Left lung (tissue), 10 donors: ENCODE results near the gene FKRP. TPM values are rescaled to one million over a fixed set of nuclear protein-coding genes. Genes with fewer than 3 reads are reported as not detected.

Experiments
- ATAC-seq: fragments of 200-7000 bp; cut with Tn5 transposase; one replicate; pipeline ENCODE4 v1.9.1; 2020; ENCODE audit warnings: moderate library complexity
- DNase-seq, 4 donors: peaks; one replicate each; pipeline ENCODE4 v3.0.0-alpha.2; 2013 to 2020
- H3K27ac ChIP-seq, 2 donors: fragments of 200-600 bp; sonication (generic) in 1 of 2; one replicate each; pipeline versions ENCODE4 v1.5.0 to v1.8.0; 2020 to 2021
- H3K27me3 ChIP-seq, 2 donors: fragments of 200-600 bp; sonication (generic) in 1 of 2; one replicate each; pipeline versions ENCODE4 v1.5.0 to v1.8.0; 2020 to 2021
- H3K36me3 ChIP-seq, 2 donors: fragments of 200-600 bp; sonication (generic) in 1 of 2; one replicate each; pipeline versions ENCODE4 v1.5.0 to v1.8.0; 2020 to 2021
- H3K4me1 ChIP-seq, 2 donors: fragments of 200-600 bp; one replicate each; pipeline ENCODE4 v1.8.0; 2021
- H3K4me3 ChIP-seq, 2 donors: fragments of 200-600 bp; sonication (generic) in 1 of 2; one replicate each; pipeline versions ENCODE4 v1.5.0 to v1.8.0; 2020 to 2021; ENCODE audit warnings: mild to moderate bottlenecking in 1 of 2
- H3K9me3 ChIP-seq, 2 donors: fragments of 200-600 bp; sonication (generic) in 1 of 2; one replicate each; pipeline versions ENCODE4 v1.5.0 to v1.8.0; 2020 to 2021
- CTCF ChIP-seq, 2 donors: fragments of 200-600 bp; sonication (generic) in 1 of 2; IDR thresholded peaks; one replicate each; pipeline versions ENCODE4 v1.5.0 to v1.8.0; 2021; ENCODE audit warnings: antibody characterized with exemption in 2 of 2
- intact Hi-C, 2 donors: fragments of 100-400 bp; cut with DNase I; formaldehyde crosslinking; loops; one replicate each; pipeline versions ENCODE4 v1.11.2 to v1.14.2; 2022
- polyA plus RNA-seq, 6 donors: library from polyadenylated mRNA; unstranded; fragments of 120-200 nt; gene quantifications; one replicate each; pipeline ENCODE4 v1.2.1, GENCODE V29; 2013; ENCODE audit not compliant: insufficient read length in 6 of 6
- total RNA-seq, 2 donors: library from RNA; stranded (reverse); fragmentation: NEBNext Ultra II Directional; extraction: Animal tissue kit (Norgen Biotek cat#: 25700); gene quantifications; one replicate each; pipeline ENCODE4 v1.2.1, GENCODE V29; 2021
- donor health status: DM: no; HTN: yes; CAD: no.
- donor health status: DM: no; HTN: no; CAD: no.

FKRP gene
- total and polyA plus RNA-seq, 8 donors = 18.8 to 29.6 (median 23.2) TPM

GRCh38 chr19:46720503-46721239 lies 25.2 kb upstream of the FKRP start:
- ATAC-seq (no peak), DNase-seq (peak in 1 of 4 donors; percentile 61)
- H3K4me1 ChIP-seq = peaks cover 10 to 47% of the 10 kb centered on the region in 2 donors
- no peak overlapping the region for H3K4me3 ChIP-seq
- H3K27ac ChIP-seq = no peak overlapping the region
- no peak for TF ChIP-seq CTCF (IDR thresholded peaks at IDR 0.05)
- no peaks in the 10 kb centered on the region for H3K27me3 ChIP-seq
- intact Hi-C loops = no loop called here
- no peaks in the 10 kb centered on the region for H3K9me3 ChIP-seq
- peaks cover 0 to 67% of the 10 kb centered on the region in 2 donors for H3K36me3 ChIP-seq

GRCh38 chr19:46721269-46722003 lies 24.4 kb upstream of the FKRP start:
- TF ChIP-seq CTCF (IDR thresholded peaks at IDR 0.05) = no peak
- no peak overlapping the region for H3K27ac ChIP-seq
- peaks cover 0 to 75% of the 10 kb centered on the region in 2 donors for H3K36me3 ChIP-seq
- H3K4me1 ChIP-seq = peaks cover 10 to 41% of the 10 kb centered on the region in 2 donors
- peak in 1 of 4 donors; percentile 59 for DNase-seq
- H3K9me3 ChIP-seq = no peaks in the 10 kb centered on the region
- intact Hi-C loops = no loop called here
- no peak for ATAC-seq
- H3K4me3 ChIP-seq = no peak overlapping the region
- no peaks in the 10 kb centered on the region for H3K27me3 ChIP-seq

- ATAC-seq (no peak), DNase-seq (peak in 1 of 4 donors; percentile 53)
- intact Hi-C loops = no loop called here
- no peaks in the 10 kb centered on the region for H3K9me3 ChIP-seq
- H3K4me1 ChIP-seq = peaks cover 10 to 46% of the 10 kb centered on the region in 2 donors
- no peaks in the 10 kb centered on the region for H3K27me3 ChIP-seq
- TF ChIP-seq CTCF (IDR thresholded peaks at IDR 0.05) = no peak
- peaks cover 0 to 81% of the 10 kb centered on the region in 2 donors for H3K36me3 ChIP-seq
- H3K27ac ChIP-seq = no peak overlapping the region
- H3K4me3 ChIP-seq = no peak overlapping the region
These were observed 23.9 kb upstream of the FKRP start for GRCh38 chr19:46722004-46722380.

GRCh38 chr19:46722421-46723022 lies 23.3 kb upstream of the FKRP start:
- ATAC-seq (no peak), DNase-seq (peak in 1 of 4 donors; percentile 69)
- H3K4me3 ChIP-seq = no peak overlapping the region
- intact Hi-C loops = no loop called here
- H3K36me3 ChIP-seq = peaks cover 0 to 86% of the 10 kb centered on the region in 2 donors
- H3K27ac ChIP-seq = peak overlapping the region in 1 of 2 donors; percentile 20
- H3K27me3 ChIP-seq = no peaks in the 10 kb centered on the region
- H3K9me3 ChIP-seq = no peaks in the 10 kb centered on the region
- H3K4me1 ChIP-seq = peaks cover 9 to 47% of the 10 kb centered on the region in 2 donors
- TF ChIP-seq CTCF (IDR thresholded peaks at IDR 0.05) = no peak

- TF ChIP-seq CTCF (IDR thresholded peaks at IDR 0.05) = no peak
- Histone ChIP-seq H3K27me3 (no peaks in the 10 kb centered on the region), H3K36me3 (peaks cover 0 to 91% of the 10 kb centered on the region in 2 donors), H3K4me3 (no peak overlapping the region), H3K4me1 (peaks cover 6 to 47% of the 10 kb centered on the region in 2 donors), H3K27ac (peak overlapping the region in 1 of 2 donors; percentile 20), H3K9me3 (no peaks in the 10 kb centered on the region)
- ATAC-seq = no peak
- DNase-seq = peak in 1 of 4 donors; percentile 68
- intact Hi-C loops = no loop called here
These were observed 22.8 kb upstream of the FKRP start for GRCh38 chr19:46723023-46723461.
